HG03103 (cell line): ENCODE data around the gene DCDC2C.
"Not testable (repeated sequence)": the region's sequence is repeated elsewhere in the genome, so short reads cannot be mapped to it uniquely, and the experiment has no call there.

Source experiments
- ATAC-seq: cut with Tn5 transposase; IDR thresholded peaks from one replicate; pipeline ENCODE4 v1.9.1; 2021; ENCODE audit warnings: low read depth; ENCODE audit not compliant: unreplicated experiment

DCDC2C gene

GRCh38 chr2:3806730-3807129, 103.4 kb downstream of the DCDC2C start:
- no peak for ATAC-seq

GRCh38 chr2:3807853-3808252, 104.5 kb downstream of the DCDC2C start:
- ATAC-seq: no peak

- ATAC-seq: no peak
These were observed 111.4 kb downstream of the DCDC2C start for GRCh38 chr2:3814706-3815245.

GRCh38 chr2:3817144-3817543, 113.8 kb downstream of the DCDC2C start:
- not testable (repeated sequence) for ATAC-seq

- ATAC-seq: no peak
These were observed 120.4 kb downstream of the DCDC2C start for GRCh38 chr2:3823748-3824147.

GRCh38 chr2:3827673-3828575, 124.5 kb downstream of the DCDC2C start:
- no peak for ATAC-seq

- no peak for ATAC-seq
These were observed 127.4 kb downstream of the DCDC2C start for GRCh38 chr2:3830796-3831195.

- ATAC-seq: no peak
These were observed 133.7 kb downstream of the DCDC2C start for GRCh38 chr2:3837086-3837485.

GRCh38 chr2:3838348-3838747, 135.0 kb downstream of the DCDC2C start:
- no peak for ATAC-seq

- no peak for ATAC-seq
These were observed 136.1 kb downstream of the DCDC2C start for GRCh38 chr2:3839476-3839875.

- ATAC-seq: no peak
These were observed 137.3 kb downstream of the DCDC2C start for GRCh38 chr2:3840611-3841155.

GRCh38 chr2:3847397-3848052, 144.2 kb downstream of the DCDC2C start:
- ATAC-seq: no peak

- ATAC-seq: no peak
These were observed 145.4 kb downstream of the DCDC2C start for GRCh38 chr2:3848776-3849175.

GRCh38 chr2:3849213-3849612, 145.8 kb downstream of the DCDC2C start:
- no peak for ATAC-seq

- no peak for ATAC-seq
These were observed 154.2 kb downstream of the DCDC2C start for GRCh38 chr2:3857576-3857975.

GRCh38 chr2:3864943-3865865, 161.8 kb downstream of the DCDC2C start:
- ATAC-seq: no peak

- ATAC-seq: no peak
These were observed 164.1 kb downstream of the DCDC2C start for GRCh38 chr2:3867469-3867868.

GRCh38 chr2:3868012-3868805, 164.8 kb downstream of the DCDC2C start:
- no peak for ATAC-seq

- no peak for ATAC-seq
These were observed 166.8 kb downstream of the DCDC2C start for GRCh38 chr2:3870222-3870621.
